GM12874 (cell line): ENCODE results near the gene ATP1A3.

Experiments used
- TF ChIP-seq, protein P1 (sequence below): IDR thresholded peaks from 2 replicates; pipeline ENCODE4 v1.5.1; 2011; ENCODE audit warnings: low read depth, mild to moderate bottlenecking, control low read depth, low read length, moderate library complexity; ENCODE audit not compliant: insufficient read depth

Gene ATP1A3

DNA sequence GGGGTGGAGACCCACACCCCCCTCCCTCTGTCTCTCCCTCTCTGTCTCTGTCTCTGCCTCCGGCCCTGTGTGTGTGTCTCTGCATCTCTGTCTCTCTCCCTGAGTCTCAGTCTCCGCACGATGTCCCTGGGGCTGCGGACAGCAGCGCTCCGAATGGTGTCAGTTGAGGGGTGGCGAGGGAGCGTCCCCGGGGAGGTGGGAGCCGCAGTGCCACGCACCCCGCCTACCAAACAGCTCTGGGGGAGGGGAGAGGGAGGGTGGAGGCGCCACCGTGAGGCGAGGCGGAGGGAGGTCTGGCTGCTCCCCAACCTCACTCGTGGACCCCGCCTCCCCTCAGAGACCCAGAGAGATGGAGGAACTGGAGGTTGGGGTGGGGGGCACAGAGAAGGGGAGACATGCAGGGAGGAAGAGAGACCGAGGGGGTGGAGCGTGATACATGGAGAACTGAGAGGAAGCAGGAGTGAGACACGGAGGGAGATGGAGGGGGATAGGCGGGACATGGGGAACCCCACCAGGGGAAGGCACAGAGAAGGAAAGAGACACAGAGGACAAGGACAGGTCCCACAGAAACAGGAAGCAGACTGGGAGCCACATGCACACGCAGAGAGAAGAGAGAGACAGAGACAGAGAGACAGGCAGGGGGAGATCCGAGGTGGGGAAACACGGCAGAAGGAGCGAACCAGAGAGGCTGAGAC is 73.0 kb downstream of the ATP1A3 start:
- TF ChIP-seq, protein P1, sequence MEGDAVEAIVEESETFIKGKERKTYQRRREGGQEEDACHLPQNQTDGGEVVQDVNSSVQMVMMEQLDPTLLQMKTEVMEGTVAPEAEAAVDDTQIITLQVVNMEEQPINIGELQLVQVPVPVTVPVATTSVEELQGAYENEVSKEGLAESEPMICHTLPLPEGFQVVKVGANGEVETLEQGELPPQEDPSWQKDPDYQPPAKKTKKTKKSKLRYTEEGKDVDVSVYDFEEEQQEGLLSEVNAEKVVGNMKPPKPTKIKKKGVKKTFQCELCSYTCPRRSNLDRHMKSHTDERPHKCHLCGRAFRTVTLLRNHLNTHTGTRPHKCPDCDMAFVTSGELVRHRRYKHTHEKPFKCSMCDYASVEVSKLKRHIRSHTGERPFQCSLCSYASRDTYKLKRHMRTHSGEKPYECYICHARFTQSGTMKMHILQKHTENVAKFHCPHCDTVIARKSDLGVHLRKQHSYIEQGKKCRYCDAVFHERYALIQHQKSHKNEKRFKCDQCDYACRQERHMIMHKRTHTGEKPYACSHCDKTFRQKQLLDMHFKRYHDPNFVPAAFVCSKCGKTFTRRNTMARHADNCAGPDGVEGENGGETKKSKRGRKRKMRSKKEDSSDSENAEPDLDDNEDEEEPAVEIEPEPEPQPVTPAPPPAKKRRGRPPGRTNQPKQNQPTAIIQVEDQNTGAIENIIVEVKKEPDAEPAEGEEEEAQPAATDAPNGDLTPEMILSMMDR = no peak

DNA sequence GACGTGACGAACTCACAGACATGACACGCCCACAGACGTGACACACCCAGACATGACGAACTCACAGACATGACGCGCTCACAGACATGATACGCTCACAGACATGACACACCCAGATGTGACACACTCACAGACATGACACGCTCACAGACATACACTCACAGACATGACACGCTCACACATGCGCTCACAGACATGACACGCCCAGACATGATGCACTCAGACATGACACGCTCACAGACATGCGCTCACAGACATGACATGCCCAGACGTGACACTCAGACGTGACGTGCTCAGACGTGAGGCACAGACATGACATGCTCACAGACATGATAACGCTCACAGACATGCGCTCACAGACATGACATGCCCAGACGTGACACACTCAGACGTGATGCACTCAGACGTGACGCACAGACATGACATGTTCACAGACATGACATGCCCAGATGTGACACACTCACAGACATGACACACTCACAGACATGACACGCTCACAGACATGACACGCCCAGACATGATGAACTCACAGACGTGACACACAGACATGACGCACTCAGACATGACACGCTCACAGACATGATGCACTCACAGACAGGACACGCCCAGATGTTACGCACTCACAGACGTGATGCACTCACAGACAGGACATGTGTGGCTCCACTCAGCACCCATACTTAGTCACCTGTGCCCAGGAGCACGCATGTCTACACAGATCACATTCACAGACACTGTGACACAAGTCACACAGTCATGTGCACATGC is 73.9 kb downstream of the ATP1A3 start:
- TF ChIP-seq, protein P1 = no peak

DNA sequence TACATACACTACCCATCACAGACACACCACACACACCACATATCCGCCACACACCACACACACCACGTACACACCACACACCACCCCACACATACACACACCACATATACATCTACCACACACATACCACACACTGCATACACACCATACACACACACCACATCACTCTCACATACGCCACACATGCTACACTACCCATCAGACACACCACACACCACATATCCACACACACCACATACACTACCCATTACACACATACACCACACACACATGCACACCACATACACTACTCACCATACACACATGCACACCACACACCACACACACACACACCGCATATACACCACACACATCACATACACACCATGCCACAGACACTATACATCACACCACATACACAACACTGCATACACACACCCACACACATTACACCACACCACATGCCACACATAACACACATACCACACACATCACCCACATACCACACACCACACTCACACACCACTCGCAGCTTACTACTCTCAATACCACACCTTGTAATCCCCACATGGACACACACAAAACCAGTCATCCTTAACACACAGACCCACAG is 75.3 kb downstream of the ATP1A3 start:
- TF ChIP-seq, protein P1 = no peak

DNA sequence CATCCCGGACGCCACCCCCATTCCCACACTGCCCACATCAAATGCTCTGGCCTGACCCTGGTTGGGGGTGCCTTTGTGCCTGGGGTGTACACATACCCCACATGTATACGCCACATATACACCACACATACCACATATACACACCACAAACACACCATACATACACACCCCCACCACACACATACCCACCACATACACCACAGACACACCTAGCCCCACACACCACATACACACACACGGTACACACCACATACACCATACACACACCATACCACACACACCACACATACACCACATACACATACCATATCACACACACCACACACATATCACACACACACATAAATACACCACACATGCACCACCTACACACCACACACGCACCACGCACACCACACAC is 75.9 kb downstream of the ATP1A3 start:
- TF ChIP-seq, protein P1 = no peak

DNA sequence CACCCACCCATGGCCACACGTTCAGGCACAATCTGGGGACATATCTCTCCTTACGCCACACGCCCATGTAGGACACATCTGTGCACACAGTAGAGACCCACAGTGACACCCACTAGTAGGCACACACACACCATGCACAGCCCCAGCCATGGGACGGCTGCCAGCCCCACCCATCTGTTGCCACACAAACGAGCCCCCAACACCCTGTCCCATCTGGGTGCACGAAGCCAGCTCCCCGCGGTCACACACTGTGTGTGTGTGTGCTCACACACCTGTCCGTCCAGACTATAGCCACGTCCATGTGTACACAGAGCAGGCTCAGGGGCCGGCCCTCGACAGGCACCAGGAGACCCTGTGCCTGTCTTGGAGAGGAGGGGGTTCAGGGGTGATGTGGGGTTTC is 76.4 kb downstream of the ATP1A3 start:
- TF ChIP-seq, protein P1 = no peak
